ENCODE measurements around the gene USP35. TPM values are rescaled to one million over a fixed set of nuclear protein-coding genes. Genes with fewer than 3 reads are reported as not detected.
"Not testable (repeated sequence)": the region's sequence is repeated elsewhere in the genome, so short reads cannot be mapped to it uniquely, and the experiment has no call there.

USP35 gene
- total RNA-seq, 1 donor: 10.2 TPM

- no peak for TF ChIP-seq CTCF (IDR thresholded peaks at IDR 0.05; ENCODE audit: insufficient read depth, low read length)
- no peak for DNase-seq (ENCODE audit: low read depth)
- no peak overlapping the region for H3K4me3 ChIP-seq (ENCODE audit: low read depth, low read length)
Observed at GRCh38 chr11:78230161-78230877, 41.6 kb downstream of the USP35 start.

GRCh38 chr11:78231962-78232501 is 43.3 kb downstream of the USP35 start:
- peak; percentile 89 for DNase-seq (ENCODE audit: low read depth)
- TF ChIP-seq CTCF (IDR thresholded peaks at IDR 0.05; ENCODE audit: insufficient read depth, low read length): no peak
- no peak overlapping the region for H3K4me3 ChIP-seq (ENCODE audit: low read depth, low read length)

GRCh38 chr11:78233046-78233445 is 44.3 kb downstream of the USP35 start:
- DNase-seq (ENCODE audit: low read depth): not testable (repeated sequence)

GRCh38 chr11:78234006-78234405 is 45.3 kb downstream of the USP35 start:
- TF ChIP-seq CTCF (IDR thresholded peaks at IDR 0.05; ENCODE audit: insufficient read depth, low read length): no peak
- no peak overlapping the region for H3K4me3 ChIP-seq (ENCODE audit: low read depth, low read length)
- no peak for DNase-seq (ENCODE audit: low read depth)

More at GRCh38 chr11:78233046-78233445, 44.3 kb downstream of the USP35 start:
- not testable (repeated sequence) for H3K4me3 ChIP-seq (ENCODE audit: low read depth, low read length)

GRCh38 chr11:78237293-78238046 is 48.8 kb downstream of the USP35 start:
- H3K4me3 ChIP-seq (ENCODE audit: low read depth, low read length): no peak overlapping the region
- no peak for DNase-seq (ENCODE audit: low read depth)
- no peak for TF ChIP-seq CTCF (IDR thresholded peaks at IDR 0.05; ENCODE audit: insufficient read depth, low read length)

GRCh38 chr11:78239781-78240180 is 51.1 kb downstream of the USP35 start:
- H3K4me3 ChIP-seq (ENCODE audit: low read depth, low read length): no peak overlapping the region
- TF ChIP-seq CTCF (IDR thresholded peaks at IDR 0.05; ENCODE audit: insufficient read depth, low read length): no peak
- no peak for DNase-seq (ENCODE audit: low read depth)

GRCh38 chr11:78241475-78241874 is 52.8 kb downstream of the USP35 start:
- no peak overlapping the region for H3K4me3 ChIP-seq (ENCODE audit: low read depth, low read length)
- no peak for TF ChIP-seq CTCF (IDR thresholded peaks at IDR 0.05; ENCODE audit: insufficient read depth, low read length)

More at GRCh38 chr11:78241475-78241874, 52.8 kb downstream of the USP35 start:
- no peak for DNase-seq (ENCODE audit: low read depth)
